NCI-H1105 treated with DMSO at 0.1 percent for 48 hours (cell line): ENCODE measurements around the gene TLR5.

Source experiments
- DNase-seq: peaks from one replicate; lab custom pipeline; 2025; lab: John Stamatoyannopoulos, UW

The TLR5 gene

GRCh38 chr1:223147409-223147808 lies 4.4 kb upstream of the TLR5 start:
- DNase-seq, result no peak

- DNase-seq, result no peak
Observed at GRCh38 chr1:223146745-223147144, 3.7 kb upstream of the TLR5 start.

- DNase-seq, result no peak
Observed at GRCh38 chr1:223144914-223145313, 1.9 kb upstream of the TLR5 start.

GRCh38 chr1:223144431-223144830 lies 1.4 kb upstream of the TLR5 start:
- peak; percentile 33 for DNase-seq

- DNase-seq, result peak; percentile 80
Observed at GRCh38 chr1:223143537-223144248, 645 bp upstream of the TLR5 start.

GRCh38 chr1:223142269-223142668 lies 779 bp downstream of the TLR5 start:
- DNase-seq, result no peak

GRCh38 chr1:223140611-223141405 lies 2.2 kb downstream of the TLR5 start:
- no peak for DNase-seq

GRCh38 chr1:223137455-223138085 lies 5.5 kb downstream of the TLR5 start:
- DNase-seq, result no peak

- no peak for DNase-seq
Observed at GRCh38 chr1:223136086-223136485, 7.0 kb downstream of the TLR5 start.

GRCh38 chr1:223135176-223135942 lies 7.7 kb downstream of the TLR5 start:
- DNase-seq, result no peak

- DNase-seq, result peak; percentile 83
Observed at GRCh38 chr1:223133824-223134435, 9.1 kb downstream of the TLR5 start.

GRCh38 chr1:223133306-223133823 lies 9.7 kb downstream of the TLR5 start:
- peak; percentile 48 for DNase-seq

- no peak for DNase-seq
Observed at GRCh38 chr1:223129229-223129901, 13.7 kb downstream of the TLR5 start.

GRCh38 chr1:223126741-223127140 lies 16.3 kb downstream of the TLR5 start:
- no peak for DNase-seq

GRCh38 chr1:223125766-223126165 lies 17.3 kb downstream of the TLR5 start:
- DNase-seq, result no peak

GRCh38 chr1:223123011-223123610 lies 19.9 kb downstream of the TLR5 start:
- DNase-seq, result peak; percentile 44

GRCh38 chr1:223118418-223118817 lies 24.6 kb downstream of the TLR5 start:
- DNase-seq, result no peak

- no peak for DNase-seq
Observed at GRCh38 chr1:223116950-223117349, 26.1 kb downstream of the TLR5 start.

- no peak for DNase-seq
Observed at GRCh38 chr1:223114871-223115270, 28.2 kb downstream of the TLR5 start.

- DNase-seq, result no peak
Observed at GRCh38 chr1:223110952-223111351, 32.1 kb downstream of the TLR5 start.
